Measurements from ENCODE around the gene FTO.

The FTO gene

DNA sequence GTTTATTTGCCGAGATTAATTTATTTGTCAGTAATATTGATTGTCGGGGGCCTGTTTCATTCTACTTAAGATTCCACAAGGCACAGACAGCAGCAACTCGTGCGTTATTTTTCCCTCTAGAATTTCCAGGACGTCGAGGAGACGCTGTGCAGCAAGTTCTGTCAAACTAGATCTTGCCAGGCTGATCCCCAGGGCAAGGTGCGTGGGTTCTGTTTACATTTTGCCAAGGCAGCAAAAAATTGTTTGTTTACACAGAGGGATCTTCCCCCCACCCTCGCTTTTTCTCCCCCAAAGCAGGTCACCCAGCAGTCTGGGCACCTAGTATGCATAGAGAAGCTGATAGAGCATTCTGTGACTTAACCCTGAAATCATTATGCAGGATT lies 471.2 kb downstream of the FTO start:
- no peak for TF ChIP-seq CTCF (IDR thresholded peaks at IDR 0.05; ENCODE audit: low read depth, low read length, missing control alignments)
- no peak for DNase-seq
- Histone ChIP-seq H3K36me3 (replicated peaks) (no peaks in the 10 kb centered on the region), H3K27ac (no peak overlapping the region), H3K4me3 (ENCODE audit: low read depth, low read length) (no peak overlapping the region), H3K27me3 (replicated peaks) (peaks cover 12% of the 10 kb centered on the region)
- in situ Hi-C loops (cut with HindIII; ENCODE audit: low pct_ligation_motif_present, low sequenced_read_pairs): no loop called here

DNA sequence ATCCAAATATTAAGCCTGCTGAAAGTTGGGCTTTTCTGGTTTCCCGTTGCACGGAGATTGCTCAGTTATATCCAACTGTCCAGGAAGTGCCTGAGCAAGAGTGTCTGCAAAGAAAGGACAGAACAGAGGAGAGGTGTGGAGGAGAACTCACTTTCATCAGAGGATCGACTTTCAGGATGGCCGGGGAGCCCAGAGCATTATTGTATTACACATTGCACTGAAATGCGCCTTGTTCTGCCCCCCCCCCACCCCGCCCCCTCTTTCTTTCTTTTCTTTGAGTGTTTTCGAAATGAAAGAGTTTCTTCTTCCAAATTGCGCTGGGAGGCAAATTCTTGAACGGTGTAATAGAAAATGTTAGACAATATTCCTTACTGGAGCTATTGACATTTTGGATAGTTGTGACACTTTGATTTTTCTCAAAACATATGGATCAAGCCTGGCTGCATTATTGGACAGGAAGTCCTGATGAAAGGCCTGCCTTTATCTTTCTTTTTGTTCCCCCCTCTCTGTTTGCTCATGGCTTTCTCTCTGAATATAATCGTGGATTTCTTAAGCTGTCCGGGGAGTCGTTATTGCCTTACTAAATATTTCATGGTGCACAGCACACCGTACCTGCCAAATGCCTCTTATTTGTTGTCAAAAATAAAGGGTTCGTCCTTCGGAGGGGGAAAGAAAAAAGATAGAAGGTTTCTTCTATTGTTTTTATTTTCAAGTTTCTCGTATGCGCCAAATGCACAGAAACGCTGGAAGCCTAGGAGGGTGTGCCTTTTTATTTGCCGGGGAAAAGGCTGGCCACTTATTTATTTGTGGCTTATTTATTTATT lies 471.8 kb downstream of the FTO start:
- Histone ChIP-seq H3K27me3 (replicated peaks) (peaks cover 11% of the 10 kb centered on the region), H3K27ac (no peak overlapping the region), H3K36me3 (replicated peaks) (no peaks in the 10 kb centered on the region), H3K4me3 (ENCODE audit: low read depth, low read length) (peak overlapping the region; percentile 16)
- in situ Hi-C loops (cut with HindIII; ENCODE audit: low pct_ligation_motif_present, low sequenced_read_pairs): no loop called here
- no peak for TF ChIP-seq CTCF (IDR thresholded peaks at IDR 0.05; ENCODE audit: low read depth, low read length, missing control alignments)
- DNase-seq: no peak

- TF ChIP-seq CTCF (IDR thresholded peaks at IDR 0.05; ENCODE audit: low read depth, low read length, missing control alignments): peak; percentile 19
- in situ Hi-C loops (cut with HindIII; ENCODE audit: low pct_ligation_motif_present, low sequenced_read_pairs): no loop called here
- Histone ChIP-seq H3K27ac (no peak overlapping the region), H3K36me3 (replicated peaks) (no peaks in the 10 kb centered on the region), H3K27me3 (replicated peaks) (peaks cover 7% of the 10 kb centered on the region), H3K4me3 (ENCODE audit: low read depth, low read length) (no peak overlapping the region)
- no peak for DNase-seq
Measured at GRCh38 chr16:54176376-54176901, 472.5 kb downstream of the FTO start.

DNA sequence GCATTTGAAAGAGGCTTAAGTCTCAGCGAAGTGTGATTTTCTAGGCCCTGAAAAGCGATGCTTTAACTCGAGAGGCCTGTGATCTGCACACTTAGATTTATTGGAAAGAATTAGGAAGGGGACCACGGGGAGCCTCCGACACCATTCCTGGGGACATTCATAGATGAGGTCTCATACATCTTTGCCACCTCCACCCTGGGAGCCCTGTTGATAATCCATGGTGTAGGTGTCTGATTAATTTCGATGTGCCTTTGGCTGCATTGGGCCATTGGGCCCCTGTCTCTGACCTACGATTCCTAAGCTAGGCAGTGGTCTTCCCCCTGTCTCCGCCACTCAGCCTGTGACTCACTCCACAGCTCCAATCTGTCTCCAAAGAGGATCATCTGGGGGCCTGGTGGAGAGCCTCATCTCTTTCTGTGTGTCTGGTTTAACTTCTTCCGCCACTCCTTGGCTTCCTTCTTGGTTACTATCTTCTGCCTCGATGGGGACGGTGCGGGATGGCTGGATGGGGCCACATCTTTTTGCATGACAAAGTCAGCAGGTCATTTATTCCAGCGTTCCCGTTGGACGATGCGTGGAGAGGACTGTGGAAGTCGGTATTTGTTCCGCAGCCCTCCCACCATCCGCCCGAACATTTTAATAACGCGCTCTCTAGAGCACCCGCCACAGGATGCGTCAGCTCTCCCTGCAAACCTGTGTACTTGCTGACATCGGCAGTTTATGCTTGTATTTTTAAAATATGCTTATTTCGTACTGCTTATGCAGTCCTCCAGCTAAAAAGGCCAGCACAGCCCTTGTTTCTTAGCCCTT lies 473.3 kb downstream of the FTO start:
- TF ChIP-seq CTCF (IDR thresholded peaks at IDR 0.05; ENCODE audit: low read depth, low read length, missing control alignments): no peak
- DNase-seq: no peak
- no peak overlapping the region for H3K27ac ChIP-seq
- H3K4me3 ChIP-seq (ENCODE audit: low read depth, low read length): no peak overlapping the region
- in situ Hi-C loops (cut with HindIII; ENCODE audit: low pct_ligation_motif_present, low sequenced_read_pairs): no loop called here
- no peaks in the 10 kb centered on the region for H3K36me3 ChIP-seq (replicated peaks)
- peaks cover 5% of the 10 kb centered on the region for H3K27me3 ChIP-seq (replicated peaks)

DNA sequence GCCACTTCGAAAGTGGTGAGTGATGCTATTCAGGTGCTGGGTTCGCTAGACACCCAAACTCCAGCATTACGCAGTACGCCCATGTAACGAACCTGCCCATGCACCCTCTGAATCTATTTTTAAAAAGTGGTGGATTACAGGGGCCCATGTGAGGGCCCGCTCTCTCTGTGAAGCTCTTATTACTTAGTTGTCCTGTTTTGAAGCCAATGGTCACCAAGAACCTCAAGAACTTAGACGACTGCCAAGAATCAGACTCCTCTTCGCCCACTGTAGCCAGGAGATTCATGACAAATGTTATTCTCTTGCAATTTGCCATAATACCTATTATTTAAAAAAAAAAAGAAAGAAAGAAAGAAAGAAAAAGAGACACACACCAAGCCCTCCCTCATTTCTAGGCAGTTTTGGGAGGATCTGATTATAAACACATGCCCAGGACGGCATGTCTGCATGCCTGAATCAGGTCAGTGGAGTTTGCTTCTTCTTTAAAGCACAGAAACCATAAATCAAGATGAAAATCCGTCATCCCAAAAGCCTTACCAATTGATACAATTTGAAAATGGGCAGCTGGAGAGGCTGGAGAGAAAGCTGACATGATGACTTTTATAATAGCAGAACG lies 474.0 kb downstream of the FTO start:
- Histone ChIP-seq H3K4me3 (ENCODE audit: low read depth, low read length) (no peak overlapping the region), H3K27ac (no peak overlapping the region), H3K36me3 (replicated peaks) (no peaks in the 10 kb centered on the region), H3K27me3 (replicated peaks) (peaks cover 5% of the 10 kb centered on the region)
- no peak for DNase-seq
- in situ Hi-C loops (cut with HindIII; ENCODE audit: low pct_ligation_motif_present, low sequenced_read_pairs): no loop called here
- TF ChIP-seq CTCF (IDR thresholded peaks at IDR 0.05; ENCODE audit: low read depth, low read length, missing control alignments): no peak

Measured in brain microvascular endothelial cell (primary cell).